NCI-H446 treated with DMSO at 0.1 percent for 48 hours (cell line): ENCODE measurements around the gene SIX1.

Experiments
- DNase-seq: peaks from one replicate; lab custom pipeline; 2025; lab: John Stamatoyannopoulos, UW

The SIX1 gene

GRCh38 chr14:60648934-60649874 lies at the start of gene SIX1:
Gene SIX1 (minus strand): TSS chr14:60649477. CDS start chr14:60649189, 288 bp downstream.
- DNase-seq, result peak; percentile 36

- DNase-seq, result no peak
These were observed 46.0 kb upstream of the SIX1 start for GRCh38 chr14:60695327-60695726.

- DNase-seq, result no peak
These were observed 42.3 kb upstream of the SIX1 start for GRCh38 chr14:60691383-60692113.

- no peak for DNase-seq
These were observed 37.6 kb upstream of the SIX1 start for GRCh38 chr14:60686865-60687264.

GRCh38 chr14:60684203-60684602 lies 34.9 kb upstream of the SIX1 start:
- DNase-seq, result no peak

- no peak for DNase-seq
These were observed 32.0 kb upstream of the SIX1 start for GRCh38 chr14:60681271-60681670.

- no peak for DNase-seq
These were observed 31.2 kb upstream of the SIX1 start for GRCh38 chr14:60680511-60680910.

- DNase-seq, result no peak
These were observed 30.4 kb upstream of the SIX1 start for GRCh38 chr14:60679566-60680258.

- DNase-seq, result no peak
These were observed 28.4 kb upstream of the SIX1 start for GRCh38 chr14:60677701-60678100.

GRCh38 chr14:60670989-60671388 lies 21.7 kb upstream of the SIX1 start:
- DNase-seq, result no peak

GRCh38 chr14:60668431-60669112 lies 19.3 kb upstream of the SIX1 start:
- DNase-seq, result no peak

GRCh38 chr14:60665177-60665550 lies 15.9 kb upstream of the SIX1 start:
- DNase-seq, result no peak

GRCh38 chr14:60662982-60663381 lies 13.7 kb upstream of the SIX1 start:
- DNase-seq, result no peak

- DNase-seq, result no peak
These were observed 12.4 kb upstream of the SIX1 start for GRCh38 chr14:60661721-60662120.

GRCh38 chr14:60658909-60659585 lies 9.8 kb upstream of the SIX1 start:
- no peak for DNase-seq

GRCh38 chr14:60658211-60658690 lies 9.0 kb upstream of the SIX1 start:
- no peak for DNase-seq

GRCh38 chr14:60657456-60658210 lies 8.4 kb upstream of the SIX1 start:
- DNase-seq, result no peak

GRCh38 chr14:60656686-60657455 lies 7.6 kb upstream of the SIX1 start:
- DNase-seq, result no peak

GRCh38 chr14:60655898-60656685 lies 6.8 kb upstream of the SIX1 start:
- no peak for DNase-seq
